ENCODE data around the gene NFIX. TPM values are rescaled to one million over a fixed set of nuclear protein-coding genes. Genes with fewer than 3 reads are reported as not detected.

Gene NFIX
- total RNA-seq, 1 donor from 2014 or later, result 40.7 TPM

Other genes starting within 250 kb of the NFIX start
- not detected in 2 replicates for gene BEST2, start 243.7 kb upstream of the NFIX start, total RNA-seq
- gene HOOK2, start 219.9 kb upstream of the NFIX start, total RNA-seq, result 19.6 and 30.8 TPM in 2 replicates
- gene JUNB, start 204.0 kb upstream of the NFIX start, total RNA-seq, result 120 and 130 TPM in 2 replicates
- 215 and 236 TPM in 2 replicates for gene PRDX2, start 193.7 kb upstream of the NFIX start, total RNA-seq
- gene THSD8, start 193.4 kb upstream of the NFIX start, total RNA-seq, result not detected in 2 replicates
- 7.7 and 19.6 TPM in 2 replicates for gene RNASEH2A, start 188.9 kb upstream of the NFIX start, total RNA-seq
- not detected in 2 replicates for gene RTBDN, start 160.9 kb upstream of the NFIX start, total RNA-seq
- gene MAST1, start 157.0 kb upstream of the NFIX start, total RNA-seq, result 0.20 and 0.52 TPM in 2 replicates
- gene DNASE2, start 114.0 kb upstream of the NFIX start, total RNA-seq, result 18.5 and 34.9 TPM in 2 replicates
- not detected in 2 replicates for gene KLF1, start 108.3 kb upstream of the NFIX start, total RNA-seq
- gene GCDH, start 104.3 kb upstream of the NFIX start, total RNA-seq, result 23.4 and 36.5 TPM in 2 replicates
- gene SYCE2, start 76.2 kb upstream of the NFIX start, total RNA-seq, result not detected in 2 replicates
- gene FARSA, start 61.8 kb upstream of the NFIX start, total RNA-seq, result 66.3 and 71.8 TPM in 2 replicates
- 962 and 1,180 TPM in 2 replicates for gene CALR, start 56.9 kb upstream of the NFIX start, total RNA-seq
- 33.0 and 50.2 TPM in 2 replicates for gene RAD23A, start 49.6 kb upstream of the NFIX start, total RNA-seq
- 10.3 and 20.0 TPM in 2 replicates for gene GADD45GIP1, start 38.3 kb upstream of the NFIX start, total RNA-seq
- gene DAND5, start 25.9 kb upstream of the NFIX start, total RNA-seq, result 0.05 TPM in 1 of 2 replicates, not detected in the other
- 0.20 and 1.7 TPM in 2 replicates for gene LYL1, start 107.4 kb downstream of the NFIX start, total RNA-seq
- 30.0 and 32.8 TPM in 2 replicates for gene TRMT1, start 121.3 kb downstream of the NFIX start, total RNA-seq
- gene NACC1, start 122.8 kb downstream of the NFIX start, total RNA-seq, result 36.5 and 119 TPM in 2 replicates
- gene STX10, start 154.9 kb downstream of the NFIX start, total RNA-seq, result 37.1 and 67.0 TPM in 2 replicates
- gene IER2, start 154.9 kb downstream of the NFIX start, total RNA-seq, result 15.6 and 27.9 TPM in 2 replicates

Data from renal cortical epithelial cell (primary cell).